Measurements from ENCODE around the gene SLC35A4.
"Not testable (repeated sequence)": the region's sequence is repeated elsewhere in the genome, so short reads cannot be mapped to it uniquely, and the experiment has no call there.

SLC35A4 gene

GRCh38 chr5:140576776-140577201 lies 12.2 kb downstream of the SLC35A4 start:
- Histone ChIP-seq H3K4me1 (no peaks in the 10 kb centered on the region), H3K4me2 (no peak overlapping the region), H3K9me3 (no peaks in the 10 kb centered on the region), H3K9ac (no peak overlapping the region), H4K20me1 (no peaks in the 10 kb centered on the region), H3K36me3 (no peaks in the 10 kb centered on the region; the same call in 1 of the 2 replicates), H3K4me3 (no peak overlapping the region), H3K27me3 (no peaks in the 10 kb centered on the region), H3K27ac (no peak overlapping the region)
- TF ChIP-seq Cebpa-rat (IDR thresholded peaks at IDR 0.05), result no peak

GRCh38 chr5:140579188-140579747 lies 14.6 kb downstream of the SLC35A4 start:
- H4K20me1 ChIP-seq, H3K4me1 ChIP-seq, H3K4me2 ChIP-seq, H3K27me3 ChIP-seq, H3K4me3 ChIP-seq, H3K27ac ChIP-seq, H3K36me3 ChIP-seq, H3K9ac ChIP-seq, H3K9me3 ChIP-seq: not testable (repeated sequence)

- Histone ChIP-seq H3K4me1 (no peaks in the 10 kb centered on the region), H3K36me3 (no peaks in the 10 kb centered on the region), H4K20me1 (no peaks in the 10 kb centered on the region), H3K4me3 (no peak overlapping the region), H3K27me3 (no peaks in the 10 kb centered on the region), H3K4me2 (no peak overlapping the region), H3K9ac (no peak overlapping the region), H3K27ac (no peak overlapping the region), H3K9me3 (0 out of 2 replicates have a peak, but pooled peaks cover 4% of the 10 kb centered on the region)
- TF ChIP-seq Cebpa-rat (IDR thresholded peaks at IDR 0.05), result no peak
These were observed 22.9 kb downstream of the SLC35A4 start for GRCh38 chr5:140587495-140587894.

- no peak for TF ChIP-seq Cebpa-rat (IDR thresholded peaks at IDR 0.05)
- Histone ChIP-seq H4K20me1 (no peaks in the 10 kb centered on the region), H3K36me3 (no peaks in the 10 kb centered on the region), H3K4me2 (no peak overlapping the region), H3K9ac (no peak overlapping the region), H3K9me3 (no peaks in the 10 kb centered on the region), H3K27me3 (no peaks in the 10 kb centered on the region), H3K27ac (no peak overlapping the region), H3K4me3 (no peak overlapping the region), H3K4me1 (no peaks in the 10 kb centered on the region)
These were observed 23.9 kb downstream of the SLC35A4 start for GRCh38 chr5:140588311-140589070.

GRCh38 chr5:140590861-140591260 lies 26.2 kb downstream of the SLC35A4 start:
- no peaks in the 10 kb centered on the region for H3K27me3 ChIP-seq
- H3K27ac ChIP-seq, result no peak overlapping the region
- TF ChIP-seq Cebpa-rat (IDR thresholded peaks at IDR 0.05), result no peak
- no peaks in the 10 kb centered on the region for H4K20me1 ChIP-seq
- no peaks in the 10 kb centered on the region for H3K9me3 ChIP-seq
- H3K4me3 ChIP-seq, result no peak overlapping the region
- no peak overlapping the region for H3K9ac ChIP-seq
- H3K4me2 ChIP-seq, result no peak overlapping the region
- H3K36me3 ChIP-seq, result no peaks in the 10 kb centered on the region
- no peaks in the 10 kb centered on the region for H3K4me1 ChIP-seq

GRCh38 chr5:140591747-140592372 lies 27.2 kb downstream of the SLC35A4 start:
- no peaks in the 10 kb centered on the region for H3K9me3 ChIP-seq
- no peak overlapping the region for H3K27ac ChIP-seq
- no peaks in the 10 kb centered on the region for H4K20me1 ChIP-seq
- no peak overlapping the region for H3K4me3 ChIP-seq
- H3K4me2 ChIP-seq, result no peak overlapping the region
- no peaks in the 10 kb centered on the region for H3K4me1 ChIP-seq
- no peak for TF ChIP-seq Cebpa-rat (IDR thresholded peaks at IDR 0.05)
- no peak overlapping the region for H3K9ac ChIP-seq
- H3K27me3 ChIP-seq, result no peaks in the 10 kb centered on the region
- no peaks in the 10 kb centered on the region for H3K36me3 ChIP-seq

GRCh38 chr5:140593070-140593469 lies 28.4 kb downstream of the SLC35A4 start:
- not testable (repeated sequence) for H3K27ac ChIP-seq, H3K4me2 ChIP-seq, H3K9ac ChIP-seq, H3K27me3 ChIP-seq, H3K4me3 ChIP-seq, H3K4me1 ChIP-seq, H4K20me1 ChIP-seq, H3K9me3 ChIP-seq, H3K36me3 ChIP-seq

GRCh38 chr5:140594169-140594568 lies 29.5 kb downstream of the SLC35A4 start:
- Histone ChIP-seq H3K9me3 (no peaks in the 10 kb centered on the region), H3K9ac (no peak overlapping the region), H3K27me3 (no peaks in the 10 kb centered on the region), H4K20me1 (no peaks in the 10 kb centered on the region), H3K4me2 (no peak overlapping the region), H3K36me3 (no peaks in the 10 kb centered on the region), H3K27ac (no peak overlapping the region), H3K4me1 (no peaks in the 10 kb centered on the region), H3K4me3 (no peak overlapping the region)
- TF ChIP-seq Cebpa-rat (IDR thresholded peaks at IDR 0.05), result no peak

- Histone ChIP-seq H3K4me3 (no peak overlapping the region), H3K9ac (no peak overlapping the region), H3K27me3 (no peaks in the 10 kb centered on the region), H3K9me3 (no peaks in the 10 kb centered on the region), H3K36me3 (no peaks in the 10 kb centered on the region), H3K4me2 (no peak overlapping the region), H4K20me1 (no peaks in the 10 kb centered on the region), H3K4me1 (no peaks in the 10 kb centered on the region), H3K27ac (no peak overlapping the region)
- TF ChIP-seq Cebpa-rat (IDR thresholded peaks at IDR 0.05), result no peak
These were observed 31.1 kb downstream of the SLC35A4 start for GRCh38 chr5:140595538-140596300.

GRCh38 chr5:140596321-140596741 lies 31.7 kb downstream of the SLC35A4 start:
- no peak overlapping the region for H3K27ac ChIP-seq
- no peaks in the 10 kb centered on the region for H3K36me3 ChIP-seq
- no peaks in the 10 kb centered on the region for H3K4me1 ChIP-seq
- no peaks in the 10 kb centered on the region for H3K27me3 ChIP-seq
- TF ChIP-seq Cebpa-rat (IDR thresholded peaks at IDR 0.05), result no peak
- no peak overlapping the region for H3K4me3 ChIP-seq
- no peak overlapping the region for H3K4me2 ChIP-seq
- no peaks in the 10 kb centered on the region for H3K9me3 ChIP-seq
- H4K20me1 ChIP-seq, result no peaks in the 10 kb centered on the region
- H3K9ac ChIP-seq, result no peak overlapping the region
